Stimulated activated CD8-positive, alpha-beta memory T cell treated with anti-CD3 and anti-CD28 coated beads, Interleukin-4, amount 100 ng/mL, for 24 hours (primary cell): Measurements from ENCODE around the gene DNAH9.

Source experiments
- DNase-seq: peaks from one replicate; pipeline ENCODE4 v3.0.0-alpha.2; 2020; ENCODE audit warnings: low read depth

The DNAH9 gene

GRCh38 chr17:11671126-11671525 is 72.9 kb downstream of the DNAH9 start:
- no peak for DNase-seq

- no peak for DNase-seq
These were observed 84.4 kb downstream of the DNAH9 start for GRCh38 chr17:11682646-11683045.

DNA sequence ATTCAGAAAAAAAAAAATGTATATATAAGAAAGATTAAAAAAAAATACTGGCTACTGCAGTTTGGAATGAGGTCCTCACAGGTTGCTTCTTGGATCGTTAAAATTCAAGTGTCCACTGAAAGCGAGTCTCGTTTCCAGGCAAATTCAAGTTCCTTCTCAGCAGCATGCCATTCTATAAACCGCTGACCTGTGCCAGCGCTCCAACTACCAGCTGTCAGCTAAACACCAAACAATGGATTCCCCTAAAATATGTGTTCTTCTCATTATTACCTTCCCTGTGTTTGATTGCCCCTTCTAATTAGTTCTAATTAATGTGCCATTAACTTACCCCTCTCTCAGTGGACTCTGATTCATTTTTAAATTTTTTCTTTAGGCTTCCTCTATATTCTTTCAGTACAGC is 92.4 kb downstream of the DNAH9 start:
- DNase-seq = no peak

- DNase-seq = no peak
These were observed 94.4 kb downstream of the DNAH9 start for GRCh38 chr17:11692688-11693087.

GRCh38 chr17:11693284-11693683 is 95.0 kb downstream of the DNAH9 start:
- DNase-seq = no peak

DNA sequence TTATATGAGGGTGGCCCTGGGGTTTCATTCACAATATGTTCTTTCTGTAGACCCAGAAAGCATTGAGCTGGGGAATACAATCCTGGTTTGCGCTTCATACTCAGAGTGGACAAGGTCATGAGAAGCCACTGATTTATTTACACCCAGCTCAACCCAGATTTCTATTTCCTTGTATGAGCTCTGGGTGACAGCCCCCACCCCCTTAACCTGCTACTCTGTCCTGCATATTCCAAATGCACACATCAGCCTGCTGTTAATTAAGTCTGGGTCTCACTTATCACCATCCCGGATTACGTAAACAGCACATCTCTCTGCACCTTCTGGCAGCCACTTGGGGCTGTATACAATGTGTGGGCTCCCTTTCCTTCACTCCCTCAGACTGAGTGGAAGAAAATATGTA is 102.4 kb downstream of the DNAH9 start:
- DNase-seq = no peak

- DNase-seq = no peak
These were observed 103.6 kb downstream of the DNAH9 start for GRCh38 chr17:11701911-11702310.

GRCh38 chr17:11704041-11704440 is 105.8 kb downstream of the DNAH9 start:
- no peak for DNase-seq

DNA sequence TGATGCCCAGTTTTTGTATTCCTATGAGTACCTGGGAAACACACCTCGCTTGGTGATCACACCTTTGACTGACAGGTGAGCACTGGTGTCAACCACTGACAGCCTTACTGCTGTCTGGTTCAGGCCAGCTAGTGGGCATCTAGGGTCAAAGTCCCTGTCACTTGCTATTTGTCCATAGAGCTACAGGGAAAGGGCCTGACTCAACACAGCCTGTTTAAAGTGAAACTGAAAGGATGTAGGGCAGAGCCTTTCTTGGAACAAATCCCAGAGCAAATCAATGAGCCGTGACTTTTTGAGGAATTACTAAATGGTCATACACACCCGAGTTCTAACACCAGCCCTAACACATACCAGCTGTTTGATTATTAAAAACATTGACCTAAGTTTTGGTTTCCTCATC is 106.8 kb downstream of the DNAH9 start:
- DNase-seq = no peak

- no peak for DNase-seq
These were observed 109.3 kb downstream of the DNAH9 start for GRCh38 chr17:11707586-11707985.

- no peak for DNase-seq
These were observed 114.2 kb downstream of the DNAH9 start for GRCh38 chr17:11712456-11712855.

DNA sequence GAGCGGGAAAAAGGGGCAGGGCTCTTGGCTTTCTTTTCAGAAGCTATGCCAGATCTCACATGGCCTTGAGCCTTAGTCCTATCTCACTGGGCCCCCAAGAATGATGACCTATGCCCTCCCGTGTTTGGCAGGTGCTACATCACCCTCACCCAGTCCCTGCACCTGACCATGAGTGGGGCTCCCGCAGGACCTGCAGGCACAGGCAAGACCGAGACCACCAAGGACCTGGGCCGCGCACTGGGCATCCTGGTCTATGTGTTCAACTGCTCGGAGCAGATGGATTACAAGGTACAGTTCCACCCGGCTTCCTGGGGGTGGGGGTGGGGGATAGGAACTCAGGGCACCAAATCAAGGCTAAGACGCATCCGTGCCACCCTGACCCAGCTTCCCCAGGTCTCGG is 120.9 kb downstream of the DNAH9 start:
- no peak for DNase-seq

DNA sequence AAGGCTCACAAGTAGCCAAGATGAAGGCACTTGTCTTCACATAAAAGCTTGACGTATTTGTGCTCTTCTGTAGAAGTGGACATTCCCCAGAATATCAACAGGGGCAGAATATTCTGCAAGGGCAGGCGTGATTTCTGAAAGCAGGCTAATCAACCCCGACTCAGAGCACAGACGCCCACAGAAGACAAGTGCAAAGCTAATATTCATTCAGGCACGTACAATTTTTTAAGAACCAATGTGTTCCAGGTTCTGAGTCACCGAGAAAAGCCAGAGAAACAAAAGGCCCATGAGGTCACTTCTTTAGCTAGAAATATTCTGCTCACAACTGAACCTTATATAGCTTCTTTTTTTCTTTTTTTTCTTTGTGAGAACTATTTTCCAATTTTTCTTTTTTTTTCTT is 121.6 kb downstream of the DNAH9 start:
- DNase-seq = no peak

- DNase-seq = no peak
These were observed 122.5 kb downstream of the DNAH9 start for GRCh38 chr17:11720816-11721215.

DNA sequence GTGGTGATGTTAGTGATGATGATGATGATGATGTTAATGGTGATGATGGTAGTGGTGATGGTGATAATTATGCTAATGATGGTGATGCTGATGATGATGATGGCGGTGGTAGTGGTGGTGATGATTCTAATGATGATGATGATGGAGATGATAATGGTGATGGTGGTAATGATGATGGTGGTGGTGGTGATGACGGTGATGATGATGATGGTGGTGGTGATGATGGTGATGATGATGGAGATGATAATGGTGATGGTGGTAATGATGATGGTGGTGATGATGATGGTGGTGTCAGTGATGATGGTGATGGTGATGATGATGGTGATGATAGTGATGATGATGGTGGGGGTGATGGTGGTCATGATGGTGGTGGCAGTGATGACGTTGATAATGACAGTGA is 132.5 kb downstream of the DNAH9 start:
- DNase-seq = no peak

GRCh38 chr17:11736613-11737312 is 138.5 kb downstream of the DNAH9 start:
- DNase-seq = no peak

DNA sequence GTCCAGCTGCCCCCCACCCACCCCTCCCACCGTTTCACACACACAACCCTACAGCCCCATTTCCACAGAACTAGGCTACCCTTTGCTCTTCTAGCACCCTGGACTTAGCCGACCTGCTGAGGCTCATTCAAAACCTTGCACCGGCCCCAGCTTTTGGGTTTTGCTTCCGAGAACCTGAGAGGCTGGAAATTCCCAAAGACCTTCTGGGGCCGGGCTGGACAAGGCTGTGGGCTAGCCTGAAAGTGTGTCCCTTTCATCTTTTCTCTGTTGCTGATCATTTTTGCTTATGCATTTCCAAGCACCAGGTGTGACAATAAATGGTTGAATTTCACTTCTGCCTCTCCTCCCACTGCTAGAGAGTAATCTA is 139.0 kb downstream of the DNAH9 start:
- no peak for DNase-seq

GRCh38 chr17:11738151-11738550 is 139.9 kb downstream of the DNAH9 start:
- no peak for DNase-seq

DNA sequence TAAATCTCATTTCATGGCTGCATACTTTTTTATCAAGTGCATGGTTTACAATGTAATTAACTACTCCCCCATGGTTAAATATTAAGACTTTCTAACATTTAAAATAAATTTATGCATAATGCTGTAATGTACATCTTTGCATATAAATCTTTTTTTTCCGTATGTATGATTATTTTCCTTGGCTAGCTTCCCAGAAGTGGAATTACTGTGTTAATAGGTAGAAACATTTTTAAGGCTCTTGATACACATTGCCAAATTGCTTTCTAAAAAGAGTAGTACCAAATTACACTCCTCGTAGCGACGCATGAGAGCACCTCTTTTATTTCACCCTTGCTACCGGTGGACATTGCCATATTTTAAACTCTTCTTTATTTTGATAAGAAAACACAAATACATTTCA is 141.1 kb downstream of the DNAH9 start:
- no peak for DNase-seq

DNA sequence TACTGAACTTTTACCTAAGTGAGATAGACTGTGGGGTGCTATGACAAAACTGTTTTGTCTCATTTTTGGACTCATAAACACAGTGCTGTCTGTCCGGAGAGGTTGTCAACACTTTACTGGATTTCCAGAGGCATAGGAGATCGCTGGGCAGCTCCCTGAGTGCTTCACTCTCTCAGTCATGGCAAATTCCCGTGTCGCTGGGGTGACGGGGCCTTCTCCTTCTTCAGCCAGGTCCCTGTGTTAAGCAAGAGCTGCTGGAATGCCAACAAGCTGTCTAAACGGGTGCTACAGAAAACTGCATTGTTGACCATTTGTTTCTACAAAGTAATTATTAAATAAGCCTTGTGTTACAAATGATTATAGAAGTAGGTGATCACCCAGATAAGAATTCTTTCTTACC is 141.6 kb downstream of the DNAH9 start:
- no peak for DNase-seq

- DNase-seq = no peak
These were observed 144.6 kb downstream of the DNAH9 start for GRCh38 chr17:11742886-11743285.

DNA sequence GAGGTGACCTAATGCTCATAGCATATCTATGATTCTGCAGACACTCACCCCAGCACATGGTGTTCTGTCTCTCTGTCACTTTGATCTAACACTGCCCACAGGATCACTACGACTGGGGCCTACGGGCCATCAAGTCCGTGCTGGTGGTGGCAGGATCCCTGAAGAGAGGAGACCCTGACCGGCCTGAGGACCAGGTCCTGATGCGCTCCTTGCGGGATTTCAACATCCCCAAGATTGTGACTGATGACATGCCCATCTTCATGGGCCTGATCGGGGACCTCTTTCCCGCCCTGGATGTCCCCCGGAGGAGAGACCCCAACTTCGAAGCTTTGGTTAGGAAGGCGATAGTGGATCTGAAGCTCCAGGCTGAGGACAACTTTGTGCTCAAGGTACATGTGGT is 146.4 kb downstream of the DNAH9 start:
- no peak for DNase-seq

GRCh38 chr17:11747441-11747840 is 149.2 kb downstream of the DNAH9 start:
- DNase-seq = no peak

DNA sequence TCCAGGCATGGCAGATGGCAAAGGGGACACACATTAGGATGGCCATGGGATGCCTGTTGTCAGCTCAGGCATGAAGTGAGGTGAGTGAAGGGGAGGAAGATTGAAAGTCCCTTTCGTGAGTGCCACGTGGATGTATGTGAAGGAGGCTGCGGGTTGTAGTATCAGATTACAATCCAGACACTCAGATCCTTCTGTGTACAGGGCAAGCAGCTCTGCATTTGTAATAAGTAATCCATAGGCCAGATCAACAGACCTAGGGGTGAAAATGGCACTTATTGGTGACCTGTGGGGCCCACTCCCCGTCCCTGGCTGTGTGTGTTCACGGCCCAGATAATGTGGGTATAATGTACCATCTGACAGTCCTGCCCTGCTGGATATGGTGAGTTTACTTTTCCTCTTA is 159.5 kb downstream of the DNAH9 start:
- DNase-seq = no peak

DNA sequence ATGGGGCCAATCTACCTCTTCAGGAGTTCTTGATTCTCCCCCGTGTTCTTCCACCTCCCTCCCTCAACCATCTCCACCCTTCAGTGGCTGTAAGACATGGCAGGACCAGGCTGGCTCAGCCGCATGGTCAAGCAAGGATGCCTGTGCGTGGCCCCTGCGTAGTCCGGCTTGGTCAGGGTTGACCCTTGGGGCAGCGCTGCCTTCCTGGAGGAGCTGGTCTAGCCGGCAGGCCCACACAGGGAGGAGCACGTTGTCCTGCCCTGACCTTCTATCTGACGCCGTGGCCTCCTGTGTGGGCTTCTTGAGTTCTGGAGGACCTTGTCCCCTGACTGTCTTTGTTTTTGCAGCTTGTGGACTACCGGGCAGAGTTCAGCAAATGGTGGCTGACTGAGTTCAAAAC is 169.8 kb downstream of the DNAH9 start:
- no peak for DNase-seq
